Right atrium auricular region (tissue), 2 donors: Measurements from ENCODE around the gene TTLL12. TPM values are rescaled to one million over a fixed set of nuclear protein-coding genes. Genes with fewer than 3 reads are reported as not detected.
A peak's percentile ranks its signal among the peaks of the same experiment; 100 is the strongest.

ENCODE experiments used
- DNase-seq: peaks from one replicate; pipeline ENCODE4 v3.0.0-alpha.2; 2019; ENCODE audit warnings: low spot score
- H3K27ac ChIP-seq, 2 donors: fragments of 200-600 bp; sonication (generic); 1 replicate in 1 of 2; 2 replicates in 1 of 2; pipeline ENCODE4 v1.5.1; 2016 to 2019
- H3K27me3 ChIP-seq, 2 donors: fragments of 200-600 bp; sonication (generic); one replicate each; pipeline versions ENCODE4 v1.5.1 to v1.6.0; 2017 to 2019
- H3K36me3 ChIP-seq: fragments of 200-600 bp; sonication (generic); one replicate; pipeline ENCODE4 v1.5.1; 2016
- H3K4me1 ChIP-seq, 2 donors: fragments of 200-600 bp; sonication (generic); one replicate each; pipeline versions ENCODE4 v1.5.1 to v1.6.0; 2017 to 2019
- H3K4me3 ChIP-seq, 2 donors: fragments of 200-600 bp; sonication (generic); 1 replicate in 1 of 2; 2 replicates in 1 of 2; pipeline ENCODE4 v1.5.1; 2017 to 2019; ENCODE audit warnings: mild to moderate bottlenecking in 1 of 2, moderate library complexity in 1 of 2
- H3K9me3 ChIP-seq, 2 donors: fragments of 200-600 bp; sonication (generic); one replicate each; pipeline ENCODE4 v1.5.1; 2019
- CTCF ChIP-seq, 2 donors: fragments of 200-600 bp; sonication (generic); IDR thresholded peaks; one replicate each; pipeline ENCODE4 v1.5.1; 2019; ENCODE audit warnings: antibody characterized with exemption in 2 of 2
- total RNA-seq, 2 donors: library from RNA; depleted of rRNA; stranded (reverse); fragments of >200 nt; gene quantifications; one replicate each; pipeline ENCODE4 v1.1.0, GENCODE V29; 2016

TTLL12 gene
- 10 to 100 TPM; 11.4 to 15.1 TPM for total RNA-seq

- H3K4me1 ChIP-seq, result peaks cover 0 to 19% of the 10 kb centered on the region in 2 donors
- no peak for DNase-seq
- no peaks in the 10 kb centered on the region for H3K36me3 ChIP-seq
- H3K27me3 ChIP-seq, result no peaks in the 10 kb centered on the region
- TF ChIP-seq CTCF (IDR thresholded peaks at IDR 0.05), result peak in 1 of 2 donors; percentile 34
- H3K4me3 ChIP-seq, result peak within 1 kb of the TSS; percentile 61 to 77
- H3K27ac ChIP-seq, result peak within 1 kb of the TSS; percentile 87 to 90
- no peaks in the 10 kb centered on the region for H3K9me3 ChIP-seq
Observed at GRCh38 chr22:43186272-43187170, at the start of gene TTLL12. Gene TTLL12, minus strand, starts transcription at chr22:43187134. Its CDS starts 65 bp downstream, at chr22:43187069.

GRCh38 chr22:43235445-43236409 is 48.8 kb upstream of the TTLL12 start:
- Histone ChIP-seq H3K27me3 (peaks cover 0 to 4% of the 10 kb centered on the region in 2 donors), H3K36me3 (no peaks in the 10 kb centered on the region), H3K27ac (no peak overlapping the region), H3K4me3 (no peak overlapping the region), H3K4me1 (peaks cover 0 to 42% of the 10 kb centered on the region in 2 donors), H3K9me3 (no peaks in the 10 kb centered on the region)
- no peak for DNase-seq
- no peak for TF ChIP-seq CTCF (IDR thresholded peaks at IDR 0.05)

- no peak for TF ChIP-seq CTCF (IDR thresholded peaks at IDR 0.05)
- no peak for DNase-seq
- no peaks in the 10 kb centered on the region for H3K36me3 ChIP-seq
- no peaks in the 10 kb centered on the region for H3K9me3 ChIP-seq
- peaks cover 0 to 37% of the 10 kb centered on the region in 2 donors for H3K4me1 ChIP-seq
- H3K27me3 ChIP-seq, result peaks cover 0 to 4% of the 10 kb centered on the region in 2 donors
- no peak overlapping the region for H3K4me3 ChIP-seq
- H3K27ac ChIP-seq, result no peak overlapping the region
Observed at GRCh38 chr22:43234264-43234988, 47.5 kb upstream of the TTLL12 start.

- no peaks in the 10 kb centered on the region for H3K9me3 ChIP-seq
- no peak overlapping the region for H3K4me3 ChIP-seq
- peaks cover 0 to 4% of the 10 kb centered on the region in 2 donors for H3K27me3 ChIP-seq
- H3K36me3 ChIP-seq, result no peaks in the 10 kb centered on the region
- H3K4me1 ChIP-seq, result peaks cover 0 to 29% of the 10 kb centered on the region in 2 donors
- no peak for TF ChIP-seq CTCF (IDR thresholded peaks at IDR 0.05)
- H3K27ac ChIP-seq, result no peak overlapping the region
- no peak for DNase-seq
Observed at GRCh38 chr22:43233529-43233928, 46.6 kb upstream of the TTLL12 start.

- H3K36me3 ChIP-seq, result no peaks in the 10 kb centered on the region
- no peak for TF ChIP-seq CTCF (IDR thresholded peaks at IDR 0.05)
Observed at GRCh38 chr22:43232445-43232844, 45.5 kb upstream of the TTLL12 start.

More at GRCh38 chr22:43232445-43232844, 45.5 kb upstream of the TTLL12 start:
- DNase-seq, result no peak
- Histone ChIP-seq H3K4me1 (peaks cover 0 to 18% of the 10 kb centered on the region in 2 donors), H3K27ac (no peak overlapping the region), H3K9me3 (no peaks in the 10 kb centered on the region), H3K4me3 (no peak overlapping the region), H3K27me3 (peaks cover 0 to 4% of the 10 kb centered on the region in 2 donors)
